Skin epidermis (tissue), 12 donors: ENCODE measurements around the gene DDX6.
A peak's percentile ranks its signal among the peaks of the same experiment; 100 is the strongest.
"Not testable (repeated sequence)": the region's sequence is repeated elsewhere in the genome, so short reads cannot be mapped to it uniquely, and the experiment has no call there.

Source experiments
- H3K27ac ChIP-seq, 21 experiments: fragments of 200-600 bp; sonication (generic) in 11 of 21; one replicate each; pipeline ENCODE4 v1.5.0; 2020; ENCODE audit warnings: mild to moderate bottlenecking in 3 of 21, inconsistent platforms in 2 of 21, moderate library complexity in 2 of 21
- H3K4me3 ChIP-seq, 7 experiments: fragments of 200-600 bp; sonication (generic) in 2 of 7; one replicate each; pipeline ENCODE4 v1.5.0; 2020; ENCODE audit warnings: inconsistent platforms in 2 of 7, mild to moderate bottlenecking in 2 of 7, moderate library complexity in 1 of 7

DDX6 gene

GRCh38 chr11:118714416-118714815 is 76.5 kb downstream of the DDX6 start:
- H3K27ac ChIP-seq: not testable (repeated sequence)

GRCh38 chr11:118708296-118708695 is 82.7 kb downstream of the DDX6 start:
- no peak overlapping the region for H3K4me3 ChIP-seq
- H3K27ac ChIP-seq: no peak overlapping the region

More at GRCh38 chr11:118714416-118714815, 76.5 kb downstream of the DDX6 start:
- H3K4me3 ChIP-seq: not testable (repeated sequence)

GRCh38 chr11:118706546-118706825 is 84.5 kb downstream of the DDX6 start:
- H3K27ac ChIP-seq: no peak overlapping the region
- no peak overlapping the region for H3K4me3 ChIP-seq

GRCh38 chr11:118705791-118706545 is 85.0 kb downstream of the DDX6 start:
- no peak overlapping the region for H3K27ac ChIP-seq
- no peak overlapping the region for H3K4me3 ChIP-seq

GRCh38 chr11:118705111-118705741 is 85.7 kb downstream of the DDX6 start:
- H3K4me3 ChIP-seq: no peak overlapping the region
- H3K27ac ChIP-seq: no peak overlapping the region

- H3K4me3 ChIP-seq: no peak overlapping the region
- peak overlapping the region in 2 of 21 experiments; percentile 1 to 50 for H3K27ac ChIP-seq
Observed at GRCh38 chr11:118703563-118704106, 87.3 kb downstream of the DDX6 start.

GRCh38 chr11:118699506-118700220 is 91.3 kb downstream of the DDX6 start:
- Histone ChIP-seq H3K27ac (peak overlapping the region in 4 of 21 experiments; percentile 37 to 69 (median 63)), H3K4me3 (no peak overlapping the region)
